HL-60 (cell line): ENCODE results near the gene GALNT13.

Experiments
- DNase-seq, 2 experiments: peaks; one replicate each; pipeline ENCODE4 v3.0.0-alpha.2; 2010 to 2020; ENCODE audit warnings: low read depth in 1 of 2, low spot score in 1 of 2
- H3K27ac ChIP-seq: fragments of 250-450 bp; sonication (Bioruptor Pico); replicated peaks from 2 replicates; pipeline ENCODE4 v1.5.1; 2020; ENCODE audit warnings: mild to moderate bottlenecking, moderate library complexity
- H3K27me3 ChIP-seq: fragments of 250-450 bp; sonication (Bioruptor Pico); 2 replicates; pipeline ENCODE4 v1.5.1; 2021; ENCODE audit warnings: mild to moderate bottlenecking, moderate library complexity; ENCODE audit not compliant: insufficient read depth, poor library complexity, severe bottlenecking
- H3K4me3 ChIP-seq: replicated peaks from 2 replicates; pipeline ENCODE4 v1.5.1; 2011; ENCODE audit warnings: mild to moderate bottlenecking, control low read depth, low read length; ENCODE audit not compliant: insufficient read depth
- GABPA ChIP-seq: IDR thresholded peaks from 2 replicates; pipeline ENCODE4 v1.6.1; 2012; ENCODE audit warnings: low read depth
- POLR2AphosphoS5 ChIP-seq: IDR thresholded peaks from 2 replicates; pipeline ENCODE4 v1.6.1; 2012; ENCODE audit warnings: low read depth
- SPI1 ChIP-seq: IDR thresholded peaks from 2 replicates; pipeline ENCODE4 v1.6.1; 2012; ENCODE audit warnings: low read depth, mild to moderate bottlenecking, borderline replicate concordance
- TF ChIP-seq, protein P1 (sequence below): IDR thresholded peaks from 2 replicates; pipeline ENCODE4 v1.6.1; 2012; ENCODE audit warnings: low read depth; ENCODE audit not compliant: insufficient replicate concordance
- TF ChIP-seq, protein P2 (sequence below): IDR thresholded peaks from one replicate; pipeline ENCODE4 v1.5.1; 2011; ENCODE audit warnings: low read length, control low read depth, inconsistent platforms; ENCODE audit not compliant: insufficient read depth

GALNT13 gene

DNA sequence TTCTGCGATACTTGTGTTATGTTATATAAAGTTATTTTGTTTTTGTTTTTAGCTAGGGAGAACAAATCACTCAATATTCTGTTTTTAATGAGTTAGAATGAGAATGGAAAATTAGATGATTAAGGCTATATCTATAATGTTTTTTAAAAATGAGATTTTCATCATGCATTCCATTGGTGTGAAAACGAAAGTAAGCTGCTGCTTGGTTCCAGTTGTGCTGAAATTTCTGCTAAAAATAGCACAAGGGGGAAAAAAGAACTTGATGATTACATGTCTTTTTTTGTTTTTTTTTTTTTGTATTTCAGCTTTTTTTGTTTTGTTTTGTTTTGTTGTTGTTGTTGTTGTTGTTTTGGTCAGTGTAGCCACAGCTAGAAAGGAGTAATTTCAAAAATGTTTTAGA lies 584.1 kb downstream of the GALNT13 start:
- TF ChIP-seq, protein P1, sequence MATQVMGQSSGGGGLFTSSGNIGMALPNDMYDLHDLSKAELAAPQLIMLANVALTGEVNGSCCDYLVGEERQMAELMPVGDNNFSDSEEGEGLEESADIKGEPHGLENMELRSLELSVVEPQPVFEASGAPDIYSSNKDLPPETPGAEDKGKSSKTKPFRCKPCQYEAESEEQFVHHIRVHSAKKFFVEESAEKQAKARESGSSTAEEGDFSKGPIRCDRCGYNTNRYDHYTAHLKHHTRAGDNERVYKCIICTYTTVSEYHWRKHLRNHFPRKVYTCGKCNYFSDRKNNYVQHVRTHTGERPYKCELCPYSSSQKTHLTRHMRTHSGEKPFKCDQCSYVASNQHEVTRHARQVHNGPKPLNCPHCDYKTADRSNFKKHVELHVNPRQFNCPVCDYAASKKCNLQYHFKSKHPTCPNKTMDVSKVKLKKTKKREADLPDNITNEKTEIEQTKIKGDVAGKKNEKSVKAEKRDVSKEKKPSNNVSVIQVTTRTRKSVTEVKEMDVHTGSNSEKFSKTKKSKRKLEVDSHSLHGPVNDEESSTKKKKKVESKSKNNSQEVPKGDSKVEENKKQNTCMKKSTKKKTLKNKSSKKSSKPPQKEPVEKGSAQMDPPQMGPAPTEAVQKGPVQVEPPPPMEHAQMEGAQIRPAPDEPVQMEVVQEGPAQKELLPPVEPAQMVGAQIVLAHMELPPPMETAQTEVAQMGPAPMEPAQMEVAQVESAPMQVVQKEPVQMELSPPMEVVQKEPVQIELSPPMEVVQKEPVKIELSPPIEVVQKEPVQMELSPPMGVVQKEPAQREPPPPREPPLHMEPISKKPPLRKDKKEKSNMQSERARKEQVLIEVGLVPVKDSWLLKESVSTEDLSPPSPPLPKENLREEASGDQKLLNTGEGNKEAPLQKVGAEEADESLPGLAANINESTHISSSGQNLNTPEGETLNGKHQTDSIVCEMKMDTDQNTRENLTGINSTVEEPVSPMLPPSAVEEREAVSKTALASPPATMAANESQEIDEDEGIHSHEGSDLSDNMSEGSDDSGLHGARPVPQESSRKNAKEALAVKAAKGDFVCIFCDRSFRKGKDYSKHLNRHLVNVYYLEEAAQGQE: no peak
- TF ChIP-seq, protein P2, sequence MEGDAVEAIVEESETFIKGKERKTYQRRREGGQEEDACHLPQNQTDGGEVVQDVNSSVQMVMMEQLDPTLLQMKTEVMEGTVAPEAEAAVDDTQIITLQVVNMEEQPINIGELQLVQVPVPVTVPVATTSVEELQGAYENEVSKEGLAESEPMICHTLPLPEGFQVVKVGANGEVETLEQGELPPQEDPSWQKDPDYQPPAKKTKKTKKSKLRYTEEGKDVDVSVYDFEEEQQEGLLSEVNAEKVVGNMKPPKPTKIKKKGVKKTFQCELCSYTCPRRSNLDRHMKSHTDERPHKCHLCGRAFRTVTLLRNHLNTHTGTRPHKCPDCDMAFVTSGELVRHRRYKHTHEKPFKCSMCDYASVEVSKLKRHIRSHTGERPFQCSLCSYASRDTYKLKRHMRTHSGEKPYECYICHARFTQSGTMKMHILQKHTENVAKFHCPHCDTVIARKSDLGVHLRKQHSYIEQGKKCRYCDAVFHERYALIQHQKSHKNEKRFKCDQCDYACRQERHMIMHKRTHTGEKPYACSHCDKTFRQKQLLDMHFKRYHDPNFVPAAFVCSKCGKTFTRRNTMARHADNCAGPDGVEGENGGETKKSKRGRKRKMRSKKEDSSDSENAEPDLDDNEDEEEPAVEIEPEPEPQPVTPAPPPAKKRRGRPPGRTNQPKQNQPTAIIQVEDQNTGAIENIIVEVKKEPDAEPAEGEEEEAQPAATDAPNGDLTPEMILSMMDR: no peak
- TF ChIP-seq POLR2AphosphoS5 (no peak), GABPA (no peak), SPI1 (no peak)
- no peaks in the 10 kb centered on the region for H3K27me3 ChIP-seq
- DNase-seq: no peak
- no peak overlapping the region for H3K4me3 ChIP-seq
- no peak overlapping the region for H3K27ac ChIP-seq

DNA sequence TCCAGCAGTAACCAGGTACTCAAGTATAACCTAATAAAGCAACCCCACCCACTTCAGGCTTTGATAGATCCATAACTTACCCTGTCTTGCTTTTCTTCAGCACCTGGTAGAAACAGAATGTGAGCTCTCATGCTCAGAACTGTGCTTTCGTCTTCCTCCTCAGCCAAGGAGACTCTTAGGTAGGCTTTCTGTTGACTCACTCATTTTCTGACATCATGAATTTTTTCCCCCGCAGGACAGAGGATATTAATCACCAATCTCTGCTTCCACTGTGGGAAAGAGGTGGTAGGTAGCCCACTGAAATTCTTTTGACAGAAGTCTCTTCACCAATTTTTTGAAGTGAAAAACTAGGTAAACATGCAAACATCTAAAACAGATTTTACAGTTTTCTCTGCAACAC lies 585.6 kb downstream of the GALNT13 start:
- TF ChIP-seq GABPA: no peak
- TF ChIP-seq, protein P2: no peak
- no peak for TF ChIP-seq SPI1
- TF ChIP-seq, protein P1: no peak
- TF ChIP-seq POLR2AphosphoS5: no peak
- Histone ChIP-seq H3K4me3 (no peak overlapping the region), H3K27me3 (no peaks in the 10 kb centered on the region), H3K27ac (no peak overlapping the region)
- no peak for DNase-seq

DNA sequence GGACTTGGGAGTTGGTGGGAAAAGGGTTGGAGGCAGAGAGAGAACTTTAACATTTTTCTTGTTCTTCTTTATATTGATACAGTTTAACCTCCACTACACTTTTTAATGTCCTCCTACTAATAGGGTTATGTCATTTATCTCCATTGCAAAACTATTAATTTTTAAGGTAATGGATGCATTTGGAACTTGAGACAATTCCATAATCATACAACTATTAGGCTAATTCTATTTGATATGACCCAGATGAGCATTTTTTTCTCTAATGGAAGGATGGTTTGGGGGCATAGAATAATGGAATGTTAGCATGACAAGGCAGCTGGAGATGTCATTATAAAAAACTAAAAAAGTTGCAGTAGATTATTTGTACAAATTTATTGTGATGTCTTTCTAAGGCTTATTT lies 587.6 kb downstream of the GALNT13 start:
- TF ChIP-seq GABPA (no peak), SPI1 (no peak), POLR2AphosphoS5 (no peak)
- TF ChIP-seq, protein P2: no peak
- TF ChIP-seq, protein P1: no peak
- DNase-seq: no peak
- Histone ChIP-seq H3K27me3 (no peaks in the 10 kb centered on the region), H3K27ac (no peak overlapping the region), H3K4me3 (no peak overlapping the region)
